ENCODE results near the gene GNE.

Gene GNE

DNA sequence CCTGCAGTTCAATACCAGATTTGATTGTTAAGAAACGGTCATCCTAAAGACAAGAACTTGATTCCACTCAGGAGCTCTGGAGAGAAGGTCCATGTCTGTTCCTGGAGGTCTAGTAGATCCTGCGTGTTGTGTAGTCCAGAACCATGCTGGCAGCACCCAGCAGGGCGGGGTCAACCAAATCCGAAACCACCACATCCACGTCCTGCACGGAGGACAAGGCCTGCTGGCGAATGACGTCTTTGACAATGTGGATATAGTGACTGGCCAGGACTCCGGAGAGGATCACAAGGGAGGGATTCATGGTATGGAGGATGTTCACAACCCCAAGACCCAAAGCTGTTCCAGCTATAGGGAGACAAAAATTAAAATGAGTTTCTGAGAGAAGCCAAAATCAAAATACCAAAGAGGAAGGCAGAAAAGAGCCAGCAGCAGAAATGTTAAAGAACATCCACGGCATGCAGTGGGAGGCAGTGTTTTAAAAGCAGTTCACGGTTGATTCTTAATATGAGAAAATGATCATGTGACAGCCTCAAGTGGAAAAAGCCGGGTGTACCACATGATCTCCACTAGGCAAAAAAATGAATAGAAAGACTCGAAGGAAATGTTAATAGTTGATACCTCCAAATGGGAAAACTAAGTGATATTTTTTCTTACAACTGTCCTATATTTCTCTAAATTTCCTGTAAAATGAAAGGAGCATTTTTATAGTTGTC is 40.8 kb downstream of the GNE start:
- ATAC-seq, result no peak
- TF ChIP-seq ZFP3 (CRISPR knock-in tag; IDR thresholded peaks at IDR 0.05), result no peak
- TF ChIP-seq ZNF8 (CRISPR knock-in tag; IDR thresholded peaks at IDR 0.05), result no peak
- TF ChIP-seq ISL1 (CRISPR knock-in tag; IDR thresholded peaks at IDR 0.05), result no peak
- TF ChIP-seq, protein P1, sequence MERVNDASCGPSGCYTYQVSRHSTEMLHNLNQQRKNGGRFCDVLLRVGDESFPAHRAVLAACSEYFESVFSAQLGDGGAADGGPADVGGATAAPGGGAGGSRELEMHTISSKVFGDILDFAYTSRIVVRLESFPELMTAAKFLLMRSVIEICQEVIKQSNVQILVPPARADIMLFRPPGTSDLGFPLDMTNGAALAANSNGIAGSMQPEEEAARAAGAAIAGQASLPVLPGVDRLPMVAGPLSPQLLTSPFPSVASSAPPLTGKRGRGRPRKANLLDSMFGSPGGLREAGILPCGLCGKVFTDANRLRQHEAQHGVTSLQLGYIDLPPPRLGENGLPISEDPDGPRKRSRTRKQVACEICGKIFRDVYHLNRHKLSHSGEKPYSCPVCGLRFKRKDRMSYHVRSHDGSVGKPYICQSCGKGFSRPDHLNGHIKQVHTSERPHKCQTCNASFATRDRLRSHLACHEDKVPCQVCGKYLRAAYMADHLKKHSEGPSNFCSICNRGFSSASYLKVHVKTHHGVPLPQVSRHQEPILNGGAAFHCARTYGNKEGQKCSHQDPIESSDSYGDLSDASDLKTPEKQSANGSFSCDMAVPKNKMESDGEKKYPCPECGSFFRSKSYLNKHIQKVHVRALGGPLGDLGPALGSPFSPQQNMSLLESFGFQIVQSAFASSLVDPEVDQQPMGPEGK (CRISPR knock-in tag; IDR thresholded peaks at IDR 0.05; ENCODE audit: borderline replicate concordance), result no peak
- TF ChIP-seq ARNTL (CRISPR knock-in tag; IDR thresholded peaks at IDR 0.05; ENCODE audit: borderline replicate concordance, low read depth), result no peak
- TF ChIP-seq ZNF565 (CRISPR knock-in tag; conservative IDR thresholded peaks at IDR 0.05; ENCODE audit: low read depth), result no peak
- no peak for TF ChIP-seq RARB (CRISPR knock-in tag; IDR thresholded peaks at IDR 0.05)
- no peak for TF ChIP-seq ZFP30 (CRISPR knock-in tag; IDR thresholded peaks at IDR 0.05)
- TF ChIP-seq, protein P2, sequence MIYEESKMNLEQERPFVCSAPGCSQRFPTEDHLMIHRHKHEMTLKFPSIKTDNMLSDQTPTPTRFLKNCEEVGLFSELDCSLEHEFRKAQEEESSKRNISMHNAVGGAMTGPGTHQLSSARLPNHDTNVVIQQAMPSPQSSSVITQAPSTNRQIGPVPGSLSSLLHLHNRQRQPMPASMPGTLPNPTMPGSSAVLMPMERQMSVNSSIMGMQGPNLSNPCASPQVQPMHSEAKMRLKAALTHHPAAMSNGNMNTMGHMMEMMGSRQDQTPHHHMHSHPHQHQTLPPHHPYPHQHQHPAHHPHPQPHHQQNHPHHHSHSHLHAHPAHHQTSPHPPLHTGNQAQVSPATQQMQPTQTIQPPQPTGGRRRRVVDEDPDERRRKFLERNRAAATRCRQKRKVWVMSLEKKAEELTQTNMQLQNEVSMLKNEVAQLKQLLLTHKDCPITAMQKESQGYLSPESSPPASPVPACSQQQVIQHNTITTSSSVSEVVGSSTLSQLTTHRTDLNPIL (CRISPR knock-in tag; IDR thresholded peaks at IDR 0.05; ENCODE audit: low read depth), result no peak
- TF ChIP-seq ZNF70 (CRISPR knock-in tag; IDR thresholded peaks at IDR 0.05), result no peak
- TF ChIP-seq, protein P3, sequence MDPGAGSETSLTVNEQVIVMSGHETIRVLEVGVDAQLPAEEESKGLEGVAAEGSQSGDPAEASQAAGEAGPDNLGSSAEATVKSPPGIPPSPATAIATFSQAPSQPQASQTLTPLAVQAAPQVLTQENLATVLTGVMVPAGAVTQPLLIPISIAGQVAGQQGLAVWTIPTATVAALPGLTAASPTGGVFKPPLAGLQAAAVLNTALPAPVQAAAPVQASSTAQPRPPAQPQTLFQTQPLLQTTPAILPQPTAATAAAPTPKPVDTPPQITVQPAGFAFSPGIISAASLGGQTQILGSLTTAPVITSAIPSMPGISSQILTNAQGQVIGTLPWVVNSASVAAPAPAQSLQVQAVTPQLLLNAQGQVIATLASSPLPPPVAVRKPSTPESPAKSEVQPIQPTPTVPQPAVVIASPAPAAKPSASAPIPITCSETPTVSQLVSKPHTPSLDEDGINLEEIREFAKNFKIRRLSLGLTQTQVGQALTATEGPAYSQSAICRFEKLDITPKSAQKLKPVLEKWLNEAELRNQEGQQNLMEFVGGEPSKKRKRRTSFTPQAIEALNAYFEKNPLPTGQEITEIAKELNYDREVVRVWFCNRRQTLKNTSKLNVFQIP (CRISPR knock-in tag; IDR thresholded peaks at IDR 0.05; ENCODE audit: borderline replicate concordance, low read depth), result no peak
- no peak for TF ChIP-seq TCF4 (CRISPR knock-in tag; IDR thresholded peaks at IDR 0.05; ENCODE audit: borderline replicate concordance)

DNA sequence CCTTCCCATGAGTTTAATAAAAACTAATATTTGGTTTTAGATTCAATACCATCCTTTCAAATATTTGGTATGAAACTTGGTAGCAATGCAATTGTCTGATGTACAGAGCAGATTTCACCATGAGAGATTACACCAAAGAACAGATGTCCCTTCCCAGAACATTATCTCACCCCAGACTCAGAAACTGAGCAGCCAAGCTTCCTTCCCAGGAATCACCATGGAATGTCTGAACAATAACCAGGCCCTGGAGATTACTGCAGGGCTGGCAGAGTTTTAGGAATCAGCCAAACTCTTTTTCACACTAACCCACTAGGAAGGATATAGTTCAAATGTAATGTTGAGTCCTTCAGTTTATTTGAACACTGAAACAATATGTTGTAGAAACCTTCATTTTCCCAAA is 43.7 kb downstream of the GNE start:
- TF ChIP-seq PPARA (CRISPR knock-in tag; IDR thresholded peaks at IDR 0.05; ENCODE audit: borderline replicate concordance) (no peak), BACH2 (CRISPR knock-in tag; IDR thresholded peaks at IDR 0.05; ENCODE audit: borderline replicate concordance) (no peak), ISL1 (CRISPR knock-in tag; IDR thresholded peaks at IDR 0.05) (peak; percentile 43), SNAI2 (CRISPR knock-in tag; IDR thresholded peaks at IDR 0.05) (0 out of 2 replicates have a peak, but pooled peaks have one; percentile 36)
- ATAC-seq, result peak; percentile 46

DNA sequence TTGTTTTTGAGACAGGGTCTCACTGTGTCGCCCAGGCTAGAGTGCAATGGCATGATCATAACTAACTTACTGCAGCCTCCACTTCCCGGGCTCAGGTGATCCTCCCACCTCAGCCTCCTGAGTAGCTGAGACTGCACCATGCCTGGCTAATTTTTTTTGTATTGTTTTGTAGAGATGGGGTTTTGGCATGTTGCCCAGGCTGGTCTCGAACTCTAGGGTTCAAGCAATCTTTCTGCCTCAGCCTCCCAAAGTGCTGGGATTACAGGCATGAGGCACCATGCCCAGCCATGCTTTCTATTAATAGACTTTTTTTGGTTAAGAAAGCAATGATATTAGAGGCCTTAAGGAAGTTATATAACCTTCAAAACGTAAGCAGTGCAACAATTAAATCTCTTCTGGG is 44.3 kb downstream of the GNE start:
- TF ChIP-seq ZC3H10 (CRISPR knock-in tag; IDR thresholded peaks at IDR 0.05) (no peak), BACH2 (CRISPR knock-in tag; IDR thresholded peaks at IDR 0.05; ENCODE audit: borderline replicate concordance) (no peak), SNAI2 (CRISPR knock-in tag; IDR thresholded peaks at IDR 0.05) (no peak)
- TF ChIP-seq, protein P4, sequence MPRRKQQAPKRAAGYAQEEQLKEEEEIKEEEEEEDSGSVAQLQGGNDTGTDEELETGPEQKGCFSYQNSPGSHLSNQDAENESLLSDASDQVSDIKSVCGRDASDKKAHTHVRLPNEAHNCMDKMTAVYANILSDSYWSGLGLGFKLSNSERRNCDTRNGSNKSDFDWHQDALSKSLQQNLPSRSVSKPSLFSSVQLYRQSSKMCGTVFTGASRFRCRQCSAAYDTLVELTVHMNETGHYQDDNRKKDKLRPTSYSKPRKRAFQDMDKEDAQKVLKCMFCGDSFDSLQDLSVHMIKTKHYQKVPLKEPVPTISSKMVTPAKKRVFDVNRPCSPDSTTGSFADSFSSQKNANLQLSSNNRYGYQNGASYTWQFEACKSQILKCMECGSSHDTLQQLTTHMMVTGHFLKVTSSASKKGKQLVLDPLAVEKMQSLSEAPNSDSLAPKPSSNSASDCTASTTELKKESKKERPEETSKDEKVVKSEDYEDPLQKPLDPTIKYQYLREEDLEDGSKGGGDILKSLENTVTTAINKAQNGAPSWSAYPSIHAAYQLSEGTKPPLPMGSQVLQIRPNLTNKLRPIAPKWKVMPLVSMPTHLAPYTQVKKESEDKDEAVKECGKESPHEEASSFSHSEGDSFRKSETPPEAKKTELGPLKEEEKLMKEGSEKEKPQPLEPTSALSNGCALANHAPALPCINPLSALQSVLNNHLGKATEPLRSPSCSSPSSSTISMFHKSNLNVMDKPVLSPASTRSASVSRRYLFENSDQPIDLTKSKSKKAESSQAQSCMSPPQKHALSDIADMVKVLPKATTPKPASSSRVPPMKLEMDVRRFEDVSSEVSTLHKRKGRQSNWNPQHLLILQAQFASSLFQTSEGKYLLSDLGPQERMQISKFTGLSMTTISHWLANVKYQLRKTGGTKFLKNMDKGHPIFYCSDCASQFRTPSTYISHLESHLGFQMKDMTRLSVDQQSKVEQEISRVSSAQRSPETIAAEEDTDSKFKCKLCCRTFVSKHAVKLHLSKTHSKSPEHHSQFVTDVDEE (CRISPR knock-in tag; IDR thresholded peaks at IDR 0.05), result no peak
- ATAC-seq, result no peak

DNA sequence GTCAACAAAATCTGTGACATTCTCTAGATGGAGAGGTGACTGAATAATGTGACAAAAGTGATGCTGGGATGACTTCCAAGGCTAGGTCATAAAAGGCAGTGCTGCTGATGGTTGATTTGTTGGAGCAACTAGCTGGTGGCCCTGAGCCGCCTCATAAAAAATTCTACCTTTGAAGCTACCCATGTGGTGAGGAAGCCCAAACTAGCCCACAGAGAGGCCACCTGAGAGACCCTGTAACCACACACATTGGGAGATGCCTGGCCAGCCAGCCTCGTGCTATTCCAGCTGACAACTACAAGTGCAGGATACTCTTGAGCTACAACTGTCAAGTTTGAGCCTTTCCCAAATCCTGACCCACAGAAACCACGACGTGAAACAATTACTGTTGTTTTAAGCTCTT is 44.9 kb downstream of the GNE start:
- no peak for ATAC-seq
- no peak for TF ChIP-seq ISL1 (CRISPR knock-in tag; IDR thresholded peaks at IDR 0.05)
- no peak for TF ChIP-seq ZNF70 (CRISPR knock-in tag; IDR thresholded peaks at IDR 0.05)
- TF ChIP-seq TCF4 (CRISPR knock-in tag; IDR thresholded peaks at IDR 0.05; ENCODE audit: borderline replicate concordance), result no peak
- no peak for TF ChIP-seq OSR1 (CRISPR knock-in tag; IDR thresholded peaks at IDR 0.05)
- TF ChIP-seq, protein P1 (CRISPR knock-in tag; IDR thresholded peaks at IDR 0.05; ENCODE audit: borderline replicate concordance), result no peak
- no peak for TF ChIP-seq ZFP30 (CRISPR knock-in tag; IDR thresholded peaks at IDR 0.05)
- TF ChIP-seq, protein P5, sequence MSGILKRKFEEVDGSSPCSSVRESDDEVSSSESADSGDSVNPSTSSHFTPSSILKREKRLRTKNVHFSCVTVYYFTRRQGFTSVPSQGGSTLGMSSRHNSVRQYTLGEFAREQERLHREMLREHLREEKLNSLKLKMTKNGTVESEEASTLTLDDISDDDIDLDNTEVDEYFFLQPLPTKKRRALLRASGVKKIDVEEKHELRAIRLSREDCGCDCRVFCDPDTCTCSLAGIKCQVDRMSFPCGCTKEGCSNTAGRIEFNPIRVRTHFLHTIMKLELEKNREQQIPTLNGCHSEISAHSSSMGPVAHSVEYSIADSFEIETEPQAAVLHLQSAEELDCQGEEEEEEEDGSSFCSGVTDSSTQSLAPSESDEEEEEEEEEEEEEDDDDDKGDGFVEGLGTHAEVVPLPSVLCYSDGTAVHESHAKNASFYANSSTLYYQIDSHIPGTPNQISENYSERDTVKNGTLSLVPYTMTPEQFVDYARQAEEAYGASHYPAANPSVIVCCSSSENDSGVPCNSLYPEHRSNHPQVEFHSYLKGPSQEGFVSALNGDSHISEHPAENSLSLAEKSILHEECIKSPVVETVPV (CRISPR knock-in tag; IDR thresholded peaks at IDR 0.05), result no peak
- TF ChIP-seq ESRRG (CRISPR knock-in tag; IDR thresholded peaks at IDR 0.05), result no peak
- TF ChIP-seq ZFP3 (CRISPR knock-in tag; IDR thresholded peaks at IDR 0.05), result no peak
- no peak for TF ChIP-seq ZNF565 (CRISPR knock-in tag; conservative IDR thresholded peaks at IDR 0.05; ENCODE audit: low read depth)
- no peak for TF ChIP-seq GLIS3 (CRISPR knock-in tag; IDR thresholded peaks at IDR 0.05)
- TF ChIP-seq, protein P3 (CRISPR knock-in tag; IDR thresholded peaks at IDR 0.05; ENCODE audit: borderline replicate concordance, low read depth), result no peak
- no peak for TF ChIP-seq TOX (CRISPR knock-in tag; IDR thresholded peaks at IDR 0.05; ENCODE audit: borderline replicate concordance)
- TF ChIP-seq PPARA (CRISPR knock-in tag; IDR thresholded peaks at IDR 0.05; ENCODE audit: borderline replicate concordance), result no peak
- TF ChIP-seq ZC3H10 (CRISPR knock-in tag; IDR thresholded peaks at IDR 0.05), result no peak

All from SK-N-SH treated with all-trans-retinoic acid at 6 μM for 48 hours (cell line).